Tibial artery (tissue), 4 donors: ENCODE data around the gene OBSCN.

ENCODE experiments used
- DNase-seq, 2 donors: peaks; one replicate each; pipeline ENCODE4 v3.0.0-alpha.2; 2019
- H3K27ac ChIP-seq, 2 donors: fragments of 200-600 bp; sonication (generic) in 1 of 2; 1 replicate in 1 of 2; 2 replicates in 1 of 2; pipeline ENCODE4 v1.5.1; 2018 to 2019; ENCODE audit warnings: mild to moderate bottlenecking in 1 of 2
- H3K27me3 ChIP-seq, 2 donors: fragments of 200-600 bp; sonication (generic) in 1 of 2; one replicate each; pipeline versions ENCODE4 v1.5.1 to v1.6.0; 2016 to 2019
- H3K36me3 ChIP-seq, 3 donors: fragments of 200-600 bp; sonication (generic) in 2 of 3; one replicate each; pipeline ENCODE4 v1.5.1; 2016 to 2019; ENCODE audit warnings: mild to moderate bottlenecking in 2 of 3
- H3K4me1 ChIP-seq, 4 donors: fragments of 200-600 bp; sonication (generic) in 2 of 4; 1 replicate in 3 of 4; 2 replicates in 1 of 4; pipeline ENCODE4 v1.5.1; 2016 to 2019
- H3K4me3 ChIP-seq, 2 donors: fragments of 200-600 bp; sonication (generic) in 1 of 2; 1 replicate in 1 of 2; 2 replicates in 1 of 2; pipeline ENCODE4 v1.5.1; 2018 to 2019; ENCODE audit warnings: mild to moderate bottlenecking in 2 of 2
- H3K9me3 ChIP-seq, 3 donors: fragments of 200-600 bp; sonication (generic) in 1 of 3; one replicate each; pipeline ENCODE4 v1.5.1; 2016 to 2019
- CTCF ChIP-seq, 2 experiments: fragments of 200-600 bp in 1 of 2; fragments of 450-650 bp in 1 of 2; IDR thresholded peaks; one replicate each; pipeline ENCODE4 v1.5.1; 2017 to 2019; ENCODE audit warnings: antibody characterized with exemption in 2 of 2, mild to moderate bottlenecking in 1 of 2, moderate library complexity in 1 of 2
- intact Hi-C: fragments of 100-400 bp; cut with DNase I; formaldehyde crosslinking; loops from one replicate; pipeline ENCODE4 v1.15.0; 2023; ENCODE audit warnings: low total_unique reads

The OBSCN gene

GRCh38 chr1:228377664-228378089, 169.8 kb downstream of the OBSCN start:
- intact Hi-C loops: loop anchor here (10.0 kb wide), 1 partner anchor 107 kb away; the partner anchor contains the start of gene RNF187
- Histone ChIP-seq H3K4me3 (peak overlapping the region; percentile 54 to 63), H3K4me1 (peaks cover 0 to 39% (median 29%) of the 10 kb centered on the region in 4 donors), H3K27ac (peak overlapping the region; percentile 64 to 65), H3K9me3 (no peaks in the 10 kb centered on the region), H3K36me3 (no peaks in the 10 kb centered on the region), H3K27me3 (peaks cover 0 to 6% of the 10 kb centered on the region in 2 donors)
- no peak for TF ChIP-seq CTCF (IDR thresholded peaks at IDR 0.05)
- no peak for DNase-seq

- peak; percentile 58 to 66 for TF ChIP-seq CTCF (IDR thresholded peaks at IDR 0.05)
- H3K4me3 ChIP-seq: peak overlapping the region; percentile 54 to 63
- intact Hi-C loops: loop anchor here (10.0 kb wide), 1 partner anchor 107 kb away; the partner anchor contains the start of gene RNF187
- H3K9me3 ChIP-seq: no peaks in the 10 kb centered on the region
- H3K4me1 ChIP-seq: peaks cover 0 to 39% (median 29%) of the 10 kb centered on the region in 4 donors
- peak; percentile 67 to 87 for DNase-seq
- H3K36me3 ChIP-seq: no peaks in the 10 kb centered on the region
- H3K27ac ChIP-seq: peak overlapping the region; percentile 64 to 65
- peaks cover 0 to 3% of the 10 kb centered on the region in 2 donors for H3K27me3 ChIP-seq
These were observed 170.4 kb downstream of the OBSCN start for GRCh38 chr1:228378090-228378872.

- peaks cover 0 to 39% (median 28%) of the 10 kb centered on the region in 4 donors for H3K4me1 ChIP-seq
- H3K4me3 ChIP-seq: peak overlapping the region; percentile 54 to 63
- H3K9me3 ChIP-seq: no peaks in the 10 kb centered on the region
- H3K36me3 ChIP-seq: no peaks in the 10 kb centered on the region
- H3K27ac ChIP-seq: peak overlapping the region; percentile 64 to 65
- peak in 1 of 2 donors; percentile 67 for DNase-seq
- TF ChIP-seq CTCF (IDR thresholded peaks at IDR 0.05): no peak
- H3K27me3 ChIP-seq: peaks cover 0 to 3% of the 10 kb centered on the region in 2 donors
- intact Hi-C loops: loop anchor here (10.0 kb wide), 1 partner anchor 106 kb away; the partner anchor contains the start of gene RNF187
These were observed 171.1 kb downstream of the OBSCN start for GRCh38 chr1:228378873-228379460.

- peaks cover 0 to 32% (median 21%) of the 10 kb centered on the region in 4 donors for H3K4me1 ChIP-seq
- peak overlapping the region in 1 of 2 donors; percentile 64 for H3K27ac ChIP-seq
- peak in 1 of 2 donors; percentile 48 for DNase-seq
- no peaks in the 10 kb centered on the region for H3K36me3 ChIP-seq
- peaks cover 0 to 3% of the 10 kb centered on the region in 2 donors for H3K27me3 ChIP-seq
- no peak overlapping the region for H3K4me3 ChIP-seq
- no peak for TF ChIP-seq CTCF (IDR thresholded peaks at IDR 0.05)
- no peaks in the 10 kb centered on the region for H3K9me3 ChIP-seq
- intact Hi-C loops: loop anchor here (10.0 kb wide), 1 partner anchor 105 kb away; the partner anchor contains the start of gene RNF187
These were observed 171.8 kb downstream of the OBSCN start for GRCh38 chr1:228379666-228380065.

DNA sequence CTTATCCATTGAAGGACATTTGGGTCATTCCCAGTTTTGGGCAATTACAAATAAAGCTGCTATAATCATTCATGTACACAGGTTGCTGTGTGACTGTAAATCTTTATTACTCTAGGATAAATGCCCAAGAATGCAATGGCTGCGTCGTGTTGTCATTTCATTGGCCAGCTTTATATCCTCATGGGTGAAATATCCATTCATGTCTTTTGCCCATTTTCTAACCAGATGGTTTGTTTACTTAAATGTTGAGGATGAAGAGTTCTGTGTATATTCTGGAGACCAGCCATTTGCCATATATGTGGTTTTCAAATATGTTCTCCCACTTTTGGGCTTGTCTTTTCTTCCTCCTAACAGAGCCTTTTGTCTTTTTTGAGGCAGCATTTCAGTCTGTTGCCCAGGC, 173.5 kb downstream of the OBSCN start:
- H3K27me3 ChIP-seq: peaks cover 0 to 3% of the 10 kb centered on the region in 2 donors
- intact Hi-C loops: no loop called here
- no peak for DNase-seq
- no peak overlapping the region for H3K4me3 ChIP-seq
- no peaks in the 10 kb centered on the region for H3K9me3 ChIP-seq
- no peak overlapping the region for H3K27ac ChIP-seq
- TF ChIP-seq CTCF (IDR thresholded peaks at IDR 0.05): no peak
- no peaks in the 10 kb centered on the region for H3K36me3 ChIP-seq
- H3K4me1 ChIP-seq: peaks cover 0 to 22% (median 15%) of the 10 kb centered on the region in 4 donors
